ENCODE measurements around the gene TANGO2. TPM values are rescaled to one million over a fixed set of nuclear protein-coding genes. Genes with fewer than 3 reads are reported as not detected.

TANGO2 gene
- total and polyA plus RNA-seq, 2 donors (not counting 1 experiment from before 2014, with no cell fraction given): 75.5 to 75.6 TPM

DNA sequence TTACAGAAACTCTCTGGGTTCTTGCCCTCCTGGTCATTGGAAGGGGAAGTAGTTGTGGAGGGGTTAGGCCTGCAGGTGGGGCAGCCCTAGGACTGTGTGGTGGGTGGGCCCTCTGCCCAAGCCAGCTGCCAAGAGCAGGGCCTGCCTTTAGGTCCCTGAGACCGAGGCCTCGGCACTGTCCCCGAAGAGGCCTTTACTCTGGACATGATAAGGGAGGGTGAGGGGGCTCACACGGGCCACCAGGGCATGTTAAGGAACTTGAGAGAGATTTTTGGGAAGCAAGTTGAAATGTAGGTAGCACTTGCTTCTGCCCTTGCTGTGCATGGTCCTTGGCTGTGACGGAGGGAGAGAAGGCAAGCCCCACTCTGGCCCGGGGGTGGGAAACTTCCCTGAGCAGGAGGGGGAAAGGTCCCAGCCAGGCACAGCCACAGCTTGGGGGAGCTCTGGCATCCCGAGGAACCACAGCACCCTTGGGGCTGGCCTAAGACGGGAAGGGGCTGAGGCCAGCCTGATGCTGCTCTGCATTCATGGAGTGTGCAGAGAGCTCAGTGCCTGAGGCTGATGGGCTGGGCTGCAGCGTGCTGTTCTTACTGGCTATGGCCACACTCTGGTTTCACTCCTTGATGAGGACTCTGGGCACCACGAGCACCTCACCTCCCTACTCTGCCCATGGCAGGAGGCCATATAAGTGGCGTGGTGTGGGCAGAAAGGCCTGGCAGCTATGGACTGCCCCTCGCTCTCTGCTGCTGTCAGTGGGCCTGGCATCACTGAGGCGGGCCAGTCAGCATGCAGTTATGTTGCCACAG is 87.2 kb downstream of the TANGO2 start:
- H3K9ac ChIP-seq (ENCODE audit: low read length): no peak overlapping the region
- no peak overlapping the region for H3K27ac ChIP-seq (ENCODE audit: low read length in 2 of 2)
- H3K9me3 ChIP-seq (ENCODE audit: control extremely low read depth in 1 of 3, control insufficient read depth in 2 of 3, insufficient read depth in 1 of 3, low read length in 2 of 3): no peaks in the 10 kb centered on the region
- H3K9me3 Mint-ChIP-seq (ENCODE audit: insufficient read depth): no peaks in the 10 kb centered on the region
- peaks cover 0 to 12% of the 10 kb centered on the region in 2 donors for H3K4me1 ChIP-seq (ENCODE audit: control insufficient read depth in 2 of 2, insufficient read depth in 2 of 2, low read length in 2 of 2)
- no peaks in the 10 kb centered on the region for H3K27me3 ChIP-seq (replicated peaks in 1 of 4; ENCODE audit: control extremely low read depth in 1 of 4, control insufficient read depth in 3 of 4, insufficient read depth in 4 of 4, low read length in 3 of 4)
- ChIA-PET CTCF (no interaction called here), POLR2A (interaction anchor here (0.6 kb wide), 1 partner anchor 9 kb away, joined by 3 read pairs; the partner anchor contains the start of gene TRMT2A)
- peaks cover 7% of the 10 kb centered on the region for H3K4me1 Mint-ChIP-seq
- no peak overlapping the region for H3K4me3 Mint-ChIP-seq
- intact Hi-C loops (cut with micrococcal nuclease): no loop called here
- DNase-seq: no peak
- WGBS (ENCODE audit: insufficient coverage): 93% methylated on average over 13 of the region's 13 CpGs
- no peaks in the 10 kb centered on the region for H3K79me2 ChIP-seq (ENCODE audit: control insufficient read depth, insufficient read depth, low read length)
- H3K27me3 Mint-ChIP-seq: no peaks in the 10 kb centered on the region
- peaks cover 0 to 53% of the 10 kb centered on the region in 2 experiments for H3K36me3 ChIP-seq (replicated peaks in 1 of 2; ENCODE audit: control extremely low read depth in 1 of 2, control insufficient read depth in 1 of 2, extremely low read depth in 1 of 2, insufficient read depth in 2 of 2, low read length in 1 of 2)
- no peak overlapping the region for H3K27ac Mint-ChIP-seq
- H3K4me2 ChIP-seq (replicated peaks; ENCODE audit: low read depth, low read length, poor library complexity, severe bottlenecking): no peak overlapping the region
- no peak overlapping the region for H3K4me3 ChIP-seq (ENCODE audit: control extremely low read depth in 1 of 5, extremely low read depth in 1 of 5, insufficient read depth in 1 of 5, low read depth in 2 of 5, low read length in 4 of 5)
- H4K20me1 ChIP-seq (ENCODE audit: control insufficient read depth, insufficient read depth, low read length, poor library complexity, severe bottlenecking): no peaks in the 10 kb centered on the region
- TF ChIP-seq, protein P1, sequence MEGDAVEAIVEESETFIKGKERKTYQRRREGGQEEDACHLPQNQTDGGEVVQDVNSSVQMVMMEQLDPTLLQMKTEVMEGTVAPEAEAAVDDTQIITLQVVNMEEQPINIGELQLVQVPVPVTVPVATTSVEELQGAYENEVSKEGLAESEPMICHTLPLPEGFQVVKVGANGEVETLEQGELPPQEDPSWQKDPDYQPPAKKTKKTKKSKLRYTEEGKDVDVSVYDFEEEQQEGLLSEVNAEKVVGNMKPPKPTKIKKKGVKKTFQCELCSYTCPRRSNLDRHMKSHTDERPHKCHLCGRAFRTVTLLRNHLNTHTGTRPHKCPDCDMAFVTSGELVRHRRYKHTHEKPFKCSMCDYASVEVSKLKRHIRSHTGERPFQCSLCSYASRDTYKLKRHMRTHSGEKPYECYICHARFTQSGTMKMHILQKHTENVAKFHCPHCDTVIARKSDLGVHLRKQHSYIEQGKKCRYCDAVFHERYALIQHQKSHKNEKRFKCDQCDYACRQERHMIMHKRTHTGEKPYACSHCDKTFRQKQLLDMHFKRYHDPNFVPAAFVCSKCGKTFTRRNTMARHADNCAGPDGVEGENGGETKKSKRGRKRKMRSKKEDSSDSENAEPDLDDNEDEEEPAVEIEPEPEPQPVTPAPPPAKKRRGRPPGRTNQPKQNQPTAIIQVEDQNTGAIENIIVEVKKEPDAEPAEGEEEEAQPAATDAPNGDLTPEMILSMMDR (IDR thresholded peaks at IDR 0.05): no peak
- no peak for TF ChIP-seq EZH2 (IDR thresholded peaks at IDR 0.05; ENCODE audit: borderline replicate concordance, insufficient read depth, low read depth, low read length, poor library complexity, severe bottlenecking)
- no peak overlapping the region for H2AFZ ChIP-seq (ENCODE audit: insufficient read depth, low read depth, low read length, poor library complexity, severe bottlenecking)
- ATAC-seq (ENCODE audit: low read depth): no peak

DNA sequence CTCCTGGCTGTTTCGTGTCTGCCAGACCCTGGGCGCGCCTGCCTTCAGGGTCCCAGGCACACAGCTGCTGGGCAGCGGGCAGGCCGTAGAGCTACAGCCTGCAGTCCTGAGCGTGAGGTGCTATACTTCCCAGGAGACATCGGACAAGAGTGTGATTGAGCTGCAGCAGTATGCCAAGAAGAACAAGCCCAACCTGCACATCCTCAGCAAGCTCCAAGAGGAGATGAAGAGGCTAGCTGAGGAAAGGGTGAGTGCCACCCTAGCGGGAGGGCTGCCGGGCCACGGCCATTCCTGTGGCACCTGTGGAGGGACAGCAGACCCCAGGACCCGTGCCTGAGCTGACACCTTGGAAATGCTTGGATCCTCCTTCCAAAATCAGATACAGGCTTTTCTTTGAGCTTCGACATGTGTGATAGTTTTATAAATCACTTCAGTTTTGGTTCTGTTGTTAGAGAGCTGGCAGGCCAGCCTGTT is 87.9 kb downstream of the TANGO2 start:
- H3K27ac ChIP-seq (ENCODE audit: low read length in 2 of 2): no peak overlapping the region
- no peaks in the 10 kb centered on the region for H3K79me2 ChIP-seq (ENCODE audit: control insufficient read depth, insufficient read depth, low read length)
- no peaks in the 10 kb centered on the region for H3K9me3 ChIP-seq (ENCODE audit: control extremely low read depth in 1 of 3, control insufficient read depth in 2 of 3, insufficient read depth in 1 of 3, low read length in 2 of 3)
- ATAC-seq (ENCODE audit: low read depth): no peak
- H3K4me2 ChIP-seq (replicated peaks; ENCODE audit: low read depth, low read length, poor library complexity, severe bottlenecking): no peak overlapping the region
- H3K4me3 Mint-ChIP-seq: no peak overlapping the region
- H3K4me1 Mint-ChIP-seq: peaks cover 7% of the 10 kb centered on the region
- H3K27ac Mint-ChIP-seq: no peak overlapping the region
- H3K36me3 ChIP-seq (replicated peaks in 1 of 2; ENCODE audit: control extremely low read depth in 1 of 2, control insufficient read depth in 1 of 2, extremely low read depth in 1 of 2, insufficient read depth in 2 of 2, low read length in 1 of 2): peaks cover 0 to 55% of the 10 kb centered on the region in 2 experiments
- no peak overlapping the region for H2AFZ ChIP-seq (ENCODE audit: insufficient read depth, low read depth, low read length, poor library complexity, severe bottlenecking)
- H4K20me1 ChIP-seq (ENCODE audit: control insufficient read depth, insufficient read depth, low read length, poor library complexity, severe bottlenecking): no peaks in the 10 kb centered on the region
- H3K9me3 Mint-ChIP-seq (ENCODE audit: insufficient read depth): no peaks in the 10 kb centered on the region
- no peaks in the 10 kb centered on the region for H3K27me3 ChIP-seq (replicated peaks in 1 of 4; ENCODE audit: control extremely low read depth in 1 of 4, control insufficient read depth in 3 of 4, insufficient read depth in 4 of 4, low read length in 3 of 4)
- intact Hi-C loops (cut with micrococcal nuclease): no loop called here
- H3K4me3 ChIP-seq (ENCODE audit: control extremely low read depth in 1 of 5, extremely low read depth in 1 of 5, insufficient read depth in 1 of 5, low read depth in 2 of 5, low read length in 4 of 5): no peak overlapping the region
- H3K9ac ChIP-seq (ENCODE audit: low read length): no peak overlapping the region
- DNase-seq: no peak
- TF ChIP-seq, protein P1 (IDR thresholded peaks at IDR 0.05): no peak
- no peak for TF ChIP-seq EZH2 (IDR thresholded peaks at IDR 0.05; ENCODE audit: borderline replicate concordance, insufficient read depth, low read depth, low read length, poor library complexity, severe bottlenecking)
- ChIA-PET CTCF (no interaction called here), POLR2A (no interaction called here)
- H3K27me3 Mint-ChIP-seq: no peaks in the 10 kb centered on the region
- peaks cover 0 to 12% of the 10 kb centered on the region in 2 donors for H3K4me1 ChIP-seq (ENCODE audit: control insufficient read depth in 2 of 2, insufficient read depth in 2 of 2, low read length in 2 of 2)
- WGBS (ENCODE audit: insufficient coverage): 94% methylated on average over 8 of the region's 12 CpGs

All from B cell (primary cell).